Smooth muscle cell of the brain vasculature (primary cell): ENCODE measurements around the gene LRRC4C.
"Not testable (repeated sequence)": the region's sequence is repeated elsewhere in the genome, so short reads cannot be mapped to it uniquely, and the experiment has no call there.

Experiments
- DNase-seq: peaks from one replicate; pipeline ENCODE4 v3.0.0-alpha.2; 2012; ENCODE audit warnings: low read depth, low spot score

Gene LRRC4C

DNA sequence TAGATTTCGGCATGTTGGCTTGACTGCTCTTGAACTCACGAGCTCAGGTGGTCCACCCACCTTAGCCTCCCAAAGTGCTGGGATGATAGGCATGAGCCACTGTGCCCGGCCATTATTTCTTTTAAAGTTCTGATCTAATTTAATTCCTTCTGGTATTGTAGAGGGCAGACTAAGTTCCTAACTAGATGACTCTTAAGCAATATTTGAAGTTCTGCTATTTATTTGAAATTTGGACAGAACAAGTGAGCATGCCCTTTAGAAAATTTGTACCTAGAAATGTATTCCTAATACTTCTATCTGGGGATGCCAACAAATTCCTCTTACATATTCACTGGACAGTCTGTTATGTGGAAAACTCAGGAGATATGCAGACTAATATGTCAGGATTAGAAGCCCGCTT, 746.4 kb downstream of the LRRC4C start:
- no peak for DNase-seq

DNA sequence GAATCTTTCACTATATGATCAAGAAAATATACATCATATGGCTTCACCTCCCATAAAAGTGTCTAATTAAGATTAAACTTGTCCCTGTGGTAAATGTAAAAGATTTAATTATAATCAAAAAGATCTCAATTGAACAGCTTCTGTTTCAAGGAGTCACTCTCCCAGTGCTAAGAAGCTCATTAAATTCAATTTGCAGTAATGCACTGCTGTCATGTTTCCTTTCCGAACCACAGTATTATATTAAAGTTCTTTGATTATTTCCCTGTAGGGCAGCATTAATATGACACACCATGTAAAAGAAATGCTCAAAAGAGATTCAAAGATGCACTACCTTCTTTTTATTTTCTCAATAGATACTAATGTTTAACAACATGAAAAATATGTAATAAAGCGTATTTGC, 758.4 kb downstream of the LRRC4C start:
- DNase-seq, result no peak

DNA sequence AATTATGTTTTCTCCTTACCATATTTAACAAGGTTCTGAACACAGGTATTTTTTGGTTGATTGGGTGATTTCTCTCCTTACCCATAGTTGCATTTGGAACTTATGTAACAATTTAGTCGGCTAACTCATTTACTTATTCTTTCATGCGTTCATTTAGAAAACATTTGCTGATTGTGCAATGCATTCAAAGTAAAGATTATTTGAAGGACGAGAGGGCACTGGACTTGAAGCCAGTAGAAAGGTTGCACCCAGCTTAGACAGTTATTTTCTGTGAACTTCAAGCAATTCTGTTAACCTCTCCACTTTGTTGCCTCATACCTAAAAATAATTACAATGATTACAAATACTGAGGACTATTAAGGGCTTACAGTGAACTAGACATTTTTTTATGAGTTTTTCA, 769.6 kb downstream of the LRRC4C start:
- no peak for DNase-seq

DNA sequence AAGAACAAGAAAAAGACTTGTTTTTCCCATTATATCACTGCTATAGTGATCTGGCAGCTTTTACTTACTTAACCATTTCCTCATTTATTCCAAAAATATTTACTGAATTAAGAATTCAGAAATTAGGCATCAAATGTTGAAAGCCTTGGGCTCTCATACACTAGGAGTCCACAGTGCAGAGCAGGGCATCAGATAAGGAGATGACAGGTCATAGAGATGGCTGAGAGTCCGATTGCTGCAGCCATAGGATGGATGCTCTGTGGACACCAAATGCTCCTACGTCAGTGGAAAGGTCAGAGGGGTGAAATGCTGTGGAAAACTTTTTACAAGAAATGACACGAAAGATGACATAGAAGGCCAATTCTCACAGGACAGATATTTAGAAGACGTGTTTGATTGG, 771.1 kb downstream of the LRRC4C start:
- DNase-seq, result no peak

DNA sequence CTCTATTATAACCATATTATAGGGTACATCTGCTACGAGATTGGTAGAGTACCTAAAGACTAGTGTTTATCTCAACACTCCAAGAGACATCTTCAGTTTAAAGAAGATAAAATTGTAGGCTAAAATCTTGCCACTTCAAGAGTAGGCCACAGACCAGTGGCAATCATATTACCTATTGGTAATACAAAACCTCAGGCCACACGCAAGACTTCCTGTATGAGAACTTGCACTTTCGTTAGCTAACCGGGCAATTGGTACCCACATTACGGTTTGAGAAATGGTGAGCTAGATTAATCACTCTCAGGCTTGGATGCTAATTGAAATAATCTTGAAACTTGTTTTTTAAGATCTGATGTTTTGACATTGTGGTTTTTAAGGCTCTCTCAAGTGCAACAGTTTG, 772.7 kb downstream of the LRRC4C start:
- DNase-seq, result no peak

DNA sequence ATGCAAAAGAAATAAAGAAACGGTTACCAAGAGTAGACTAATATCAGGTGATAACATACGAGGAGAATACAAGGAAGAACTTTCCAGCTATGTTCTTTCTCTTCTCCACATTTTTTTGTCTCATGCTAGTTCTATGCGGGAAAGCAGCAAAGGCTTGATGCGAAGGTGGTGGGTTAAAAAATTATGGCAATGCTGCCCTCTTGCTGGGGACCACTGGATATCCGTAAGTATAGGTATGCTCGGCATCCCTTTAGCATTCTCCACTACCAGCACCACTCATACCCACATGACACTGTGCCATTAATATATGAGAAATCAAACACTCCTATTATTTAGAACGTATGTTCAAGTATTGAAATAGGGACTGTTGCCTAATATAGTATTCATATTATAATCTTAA, 776.4 kb downstream of the LRRC4C start:
- no peak for DNase-seq

DNA sequence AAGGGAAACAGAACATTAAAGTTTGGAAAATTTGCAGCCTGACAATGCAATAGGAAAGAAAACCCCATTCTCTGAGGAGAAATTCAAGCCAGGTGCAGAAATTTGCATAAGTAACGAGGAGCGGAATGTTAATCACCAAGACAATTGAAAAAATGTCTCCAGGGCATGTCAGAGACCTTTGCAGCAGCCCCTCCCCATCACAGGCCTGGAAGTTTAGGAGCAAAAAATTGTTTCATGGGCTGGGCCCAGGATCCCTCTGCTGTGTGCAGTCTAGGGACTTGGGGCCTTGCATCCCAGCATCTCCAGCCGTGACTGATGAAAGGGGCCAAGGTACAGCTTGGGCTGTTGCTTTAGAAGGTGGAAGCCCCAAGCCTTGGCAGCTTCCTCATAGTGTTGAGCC, 780.2 kb downstream of the LRRC4C start:
- DNase-seq, result no peak

DNA sequence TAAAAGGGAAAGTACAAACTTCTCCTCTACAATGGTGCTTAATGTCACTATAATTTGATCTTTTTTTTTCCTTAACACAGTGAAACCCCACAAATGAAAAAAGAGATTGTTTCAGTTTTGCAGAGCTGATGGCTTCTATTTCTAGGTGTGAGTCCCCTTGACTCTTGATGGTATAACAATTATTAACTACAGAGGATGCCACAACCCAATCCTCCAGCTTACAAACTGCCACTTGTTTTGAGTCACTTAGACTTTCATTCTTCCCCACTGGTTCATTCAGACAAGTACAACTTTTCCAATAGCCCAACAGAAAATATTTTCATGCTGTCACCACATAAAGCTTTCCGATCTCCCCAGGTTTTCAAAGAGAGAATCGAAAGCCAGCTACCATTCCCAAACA, 812.2 kb downstream of the LRRC4C start:
- no peak for DNase-seq

DNA sequence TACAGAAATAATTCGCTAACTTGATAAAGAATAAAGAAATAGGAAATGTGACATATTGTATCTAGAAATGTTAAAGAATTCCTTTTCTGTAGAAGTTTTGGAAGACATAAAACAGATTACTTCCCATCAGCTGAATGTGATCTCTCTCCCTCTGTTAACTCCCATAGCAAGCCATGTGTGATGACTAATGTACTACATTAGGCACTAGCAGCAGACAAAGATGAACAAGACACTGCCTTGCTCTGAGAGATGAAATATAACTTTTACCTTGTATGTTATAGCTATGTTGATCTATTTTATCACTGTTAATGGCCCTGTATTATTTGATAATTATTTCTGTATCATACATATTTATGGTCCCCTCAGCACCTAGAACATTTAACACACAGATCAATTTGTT, 817.2 kb downstream of the LRRC4C start:
- no peak for DNase-seq

DNA sequence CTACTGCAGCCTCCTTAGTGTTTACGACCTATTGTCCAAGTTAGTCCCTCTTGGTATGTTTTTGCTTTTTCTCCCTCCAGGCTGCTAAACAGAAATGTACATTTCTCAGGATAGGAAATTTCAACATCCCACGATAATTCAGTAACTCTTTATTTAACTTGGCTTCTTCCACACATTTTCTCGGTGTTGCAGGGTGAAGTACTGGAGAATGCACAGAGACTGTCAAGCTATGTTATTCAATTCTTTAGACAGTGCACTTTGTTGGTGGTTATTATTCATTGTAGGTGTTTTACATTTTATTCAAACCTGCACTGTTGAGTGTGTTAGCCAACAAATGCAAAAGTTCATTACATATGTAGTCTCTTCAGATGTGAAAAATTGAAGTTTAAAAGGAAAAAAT, 839.8 kb downstream of the LRRC4C start:
- no peak for DNase-seq

DNA sequence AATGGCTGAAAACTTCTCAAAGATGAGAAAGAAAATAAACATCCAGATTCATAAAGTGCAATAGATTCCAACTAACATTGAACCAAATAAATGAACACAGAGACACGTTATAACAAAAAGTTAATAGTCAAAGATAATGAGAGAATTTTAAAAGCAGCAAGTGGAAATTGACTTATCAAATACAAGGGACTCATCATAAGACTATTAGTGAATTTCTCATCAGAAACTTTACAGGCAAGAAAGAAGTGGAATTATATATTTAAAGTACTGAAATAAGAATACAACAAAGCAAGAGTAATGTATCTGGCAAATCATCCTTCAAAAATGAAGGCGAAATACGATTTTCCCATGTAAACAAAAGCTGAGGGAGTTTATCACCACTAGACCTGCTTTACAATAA, 852.7 kb downstream of the LRRC4C start:
- no peak for DNase-seq

DNA sequence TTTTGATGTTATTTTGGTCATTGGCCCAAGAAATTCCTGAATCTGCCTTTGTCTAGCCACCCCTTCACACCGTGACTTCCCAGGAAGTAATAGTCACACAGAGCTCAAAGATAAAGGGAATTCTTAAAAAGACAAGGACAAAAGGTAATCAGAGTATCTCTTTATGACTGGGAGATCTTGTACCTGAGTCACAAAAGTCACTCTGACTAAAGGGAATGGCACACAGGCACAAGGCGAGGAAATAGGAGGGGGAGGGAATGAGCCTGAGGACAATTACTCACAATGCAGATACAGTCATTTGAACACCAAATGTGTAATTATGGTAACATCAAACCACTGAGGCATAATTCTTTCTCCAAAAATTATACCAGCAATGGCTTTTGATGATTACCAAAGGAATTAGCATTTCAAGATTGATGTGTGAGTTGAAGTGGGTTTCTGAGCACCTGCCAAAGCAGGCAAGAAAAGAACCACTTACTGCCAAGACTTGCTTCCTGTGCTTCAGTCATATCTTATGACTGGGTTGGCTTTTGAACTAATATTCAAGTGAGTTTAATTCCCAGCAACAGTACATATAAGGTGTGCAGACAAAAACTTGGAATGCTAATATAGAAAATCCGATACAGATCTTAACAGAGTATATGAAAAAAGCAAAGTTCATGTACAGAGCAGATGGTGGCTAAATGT, 856.4 kb downstream of the LRRC4C start:
- no peak for DNase-seq

DNA sequence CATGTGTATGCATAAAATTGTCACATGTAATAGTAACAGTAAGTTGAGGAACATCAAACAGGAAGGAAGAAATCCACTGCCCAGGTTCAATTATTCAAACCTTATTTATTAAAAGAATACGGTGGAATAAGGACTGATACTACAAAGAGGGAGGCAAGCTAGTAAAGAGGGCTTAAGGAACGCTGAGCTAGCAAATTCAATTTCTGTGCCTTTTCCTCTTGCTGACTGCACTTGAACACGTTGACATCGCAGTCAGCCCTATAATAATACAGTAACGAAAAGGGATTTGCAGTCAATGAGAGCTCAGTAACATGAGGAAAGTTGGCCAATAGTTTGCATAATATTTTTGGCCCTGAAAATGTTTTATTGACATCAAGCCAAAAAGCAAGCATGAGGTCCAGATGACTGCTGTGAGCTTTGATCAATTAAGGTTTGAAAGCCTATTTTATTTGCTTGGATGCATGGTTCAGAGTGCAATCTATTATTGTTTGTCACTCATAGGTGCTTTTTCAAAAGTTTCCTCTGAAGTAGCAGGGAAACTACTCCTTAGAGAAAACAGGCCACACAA, 861.8 kb downstream of the LRRC4C start:
- no peak for DNase-seq

DNA sequence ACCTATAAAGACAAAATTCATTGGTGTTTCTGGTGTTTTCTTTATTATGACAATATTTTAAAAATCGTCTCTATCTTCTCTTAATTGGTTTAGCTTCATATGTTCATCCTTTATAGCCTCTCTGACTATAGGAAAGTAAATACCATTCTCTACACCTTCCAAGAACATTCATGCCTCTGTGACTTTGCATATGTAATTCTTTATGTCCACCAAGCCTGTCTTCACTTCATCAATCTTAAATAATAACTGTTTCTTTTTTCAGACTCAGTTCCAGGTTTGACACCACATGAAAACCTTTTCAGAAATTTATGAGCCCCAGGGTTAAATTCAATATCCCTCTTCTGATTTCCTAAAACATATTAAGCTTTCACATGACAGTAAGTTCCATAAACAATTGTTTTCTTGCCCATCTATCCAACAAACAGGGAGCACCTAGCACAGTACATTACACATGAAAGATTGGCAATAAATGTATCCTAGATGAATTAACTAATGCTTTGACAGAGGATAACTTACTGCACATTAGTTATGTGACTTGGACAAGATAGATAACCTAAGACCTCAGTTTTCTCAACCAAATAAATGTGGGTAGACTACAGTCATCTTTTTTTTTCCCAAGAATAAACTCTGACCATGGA, 886.1 kb downstream of the LRRC4C start:
- DNase-seq, result no peak

DNA sequence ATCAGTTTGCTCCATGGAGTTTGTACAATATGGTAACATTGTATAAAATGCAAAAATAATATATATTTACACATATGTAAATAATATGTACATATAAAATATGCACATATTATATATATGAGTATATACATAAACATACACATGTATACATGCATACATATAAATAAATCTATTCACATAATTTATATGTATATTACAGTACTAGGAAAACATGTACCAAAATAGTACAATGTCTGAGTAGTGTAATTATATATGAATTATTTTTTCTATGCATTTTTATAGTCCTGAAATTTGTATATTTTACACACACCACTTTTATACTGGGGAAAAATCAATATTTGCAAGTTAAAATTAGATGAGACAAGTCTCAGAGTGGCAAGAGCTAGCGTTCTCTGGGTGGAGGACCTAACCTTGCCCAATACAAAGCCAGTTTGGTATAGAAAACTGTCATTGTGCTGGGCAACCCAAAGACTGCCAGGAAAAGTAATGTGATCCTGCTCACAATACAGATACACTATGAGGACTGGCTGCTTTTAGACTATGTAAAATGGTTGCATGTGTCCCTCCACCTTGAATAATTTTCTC, 889.4 kb downstream of the LRRC4C start:
- DNase-seq, result no peak

DNA sequence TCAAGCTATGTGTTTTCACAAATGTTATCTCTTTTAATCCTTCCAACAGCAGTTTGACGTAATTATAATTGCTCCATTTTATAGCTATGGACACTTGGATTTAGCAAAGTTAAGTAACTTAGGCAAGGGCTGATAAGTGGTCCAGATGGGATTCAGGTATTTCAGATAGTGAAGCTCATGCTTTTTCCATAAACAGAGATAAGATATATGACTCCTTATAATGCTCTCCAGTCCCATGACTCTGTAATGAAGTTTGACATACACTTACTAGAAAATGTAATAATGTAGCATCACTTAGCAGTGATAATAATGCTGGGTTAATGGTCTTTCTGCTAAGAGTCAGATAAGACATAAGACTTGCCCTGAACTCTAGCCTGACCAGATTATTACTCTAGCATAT, 892.1 kb downstream of the LRRC4C start:
- DNase-seq, result no peak

DNA sequence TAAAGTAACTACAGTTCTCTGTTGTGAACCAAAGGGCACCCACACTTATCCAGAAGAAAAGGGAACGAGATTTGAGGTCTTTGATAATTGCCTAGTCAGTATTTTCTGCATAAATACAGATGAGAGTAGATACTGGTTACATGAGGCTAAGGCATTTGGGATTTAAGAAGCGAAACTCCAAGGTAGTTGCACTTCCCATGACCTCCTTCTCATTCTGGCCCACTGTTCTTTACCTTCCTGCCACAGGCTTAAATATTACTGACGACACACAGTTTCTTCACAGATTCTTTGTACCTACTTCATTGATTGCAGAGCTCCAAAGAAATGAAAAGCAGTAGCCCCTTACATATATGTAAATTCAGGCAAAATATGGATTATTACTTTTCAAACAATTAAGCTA, 915.3 kb downstream of the LRRC4C start:
- no peak for DNase-seq

DNA sequence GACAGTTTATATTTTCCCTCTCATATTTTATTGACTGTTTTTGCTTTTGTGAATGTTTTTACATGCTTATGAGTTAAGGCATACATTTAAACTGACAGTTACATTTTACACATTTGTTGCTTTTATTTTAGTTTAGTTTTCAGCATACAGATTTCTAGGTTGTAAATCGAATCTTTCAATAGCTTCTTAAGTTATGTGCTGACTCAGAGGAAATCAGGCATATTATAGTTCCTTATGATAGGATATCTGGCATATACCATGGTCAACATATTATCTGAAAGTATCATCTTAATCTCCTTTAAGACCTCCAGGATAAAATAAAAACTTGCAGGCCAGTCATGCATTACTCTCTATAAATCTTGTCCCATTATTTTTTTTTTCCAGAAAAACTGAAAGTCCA, 916.6 kb downstream of the LRRC4C start:
- no peak for DNase-seq

DNA sequence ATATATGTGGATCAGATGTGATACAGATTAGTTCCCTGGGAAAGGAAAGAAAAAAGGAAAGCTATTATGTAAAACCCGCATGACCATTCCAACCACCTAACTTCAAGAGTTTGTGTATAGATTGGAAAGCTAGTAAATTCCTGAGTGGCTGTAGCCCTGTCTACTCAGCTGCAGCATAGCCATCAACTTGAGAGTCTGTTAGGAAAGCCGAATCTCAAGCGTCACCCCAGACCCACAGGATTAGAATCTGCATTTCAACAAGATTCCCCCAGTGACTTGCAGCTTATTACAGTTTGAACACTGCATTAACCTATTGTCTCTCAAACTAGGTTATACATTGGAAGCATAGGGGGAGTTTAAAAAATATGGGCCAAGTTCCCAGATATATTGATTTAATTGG, 921.7 kb downstream of the LRRC4C start:
- no peak for DNase-seq

DNA sequence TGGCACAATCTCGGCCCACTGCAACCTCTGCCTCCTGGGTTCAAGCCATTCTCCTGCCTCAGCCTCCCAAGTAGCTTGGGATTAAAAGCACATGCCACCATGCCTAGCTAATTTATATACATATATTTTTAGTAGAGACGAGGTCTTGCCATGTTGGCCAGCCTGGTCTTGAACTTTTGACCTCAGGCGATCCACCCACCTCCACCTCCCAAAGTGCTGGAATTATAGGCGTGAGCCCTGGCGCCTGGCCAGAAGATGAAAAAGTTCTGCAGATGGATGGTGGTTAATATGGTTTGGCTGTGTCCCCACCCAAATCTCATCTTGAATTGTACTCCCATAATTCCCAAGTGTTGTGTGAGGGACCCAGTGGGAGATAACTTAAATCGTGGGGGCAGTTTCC, 937.4 kb downstream of the LRRC4C start:
- not testable (repeated sequence) for DNase-seq

DNA sequence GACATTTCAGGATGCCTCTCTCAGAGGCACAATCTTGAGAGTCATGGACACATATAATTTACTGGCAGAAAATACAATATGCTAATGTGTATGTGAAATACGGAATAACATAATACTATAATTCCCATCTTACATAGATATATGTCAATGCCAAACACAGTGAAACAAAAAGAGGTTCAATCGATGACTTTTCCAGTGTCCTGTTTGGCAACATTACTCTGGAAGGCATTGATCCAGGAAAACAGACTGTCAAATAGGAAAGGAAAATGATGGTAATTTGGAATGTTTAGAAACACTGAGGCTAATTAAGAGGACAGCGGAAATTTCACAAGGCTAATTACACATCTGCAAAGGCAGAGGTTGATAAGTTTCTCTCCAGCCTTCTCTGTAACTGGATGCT, 942.3 kb downstream of the LRRC4C start:
- no peak for DNase-seq

DNA sequence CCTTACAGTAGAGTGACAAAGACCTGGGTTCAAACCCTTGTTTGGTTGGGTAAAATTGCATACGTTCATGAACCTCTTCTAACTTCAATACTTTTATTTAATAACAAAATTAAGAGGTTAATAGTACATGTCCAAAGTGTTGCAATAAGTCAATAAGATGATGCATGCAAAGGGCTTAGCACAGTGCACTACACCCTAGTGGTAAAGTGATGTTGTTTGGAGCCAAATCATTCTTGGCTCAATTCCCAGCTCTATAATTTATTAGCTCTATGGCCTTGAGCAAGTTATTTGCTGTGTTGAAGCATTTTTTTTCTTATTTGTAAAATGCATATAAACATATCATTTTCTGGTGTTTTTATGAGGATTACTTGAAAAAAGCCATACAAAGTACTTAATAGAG, 945.3 kb downstream of the LRRC4C start:
- no peak for DNase-seq

DNA sequence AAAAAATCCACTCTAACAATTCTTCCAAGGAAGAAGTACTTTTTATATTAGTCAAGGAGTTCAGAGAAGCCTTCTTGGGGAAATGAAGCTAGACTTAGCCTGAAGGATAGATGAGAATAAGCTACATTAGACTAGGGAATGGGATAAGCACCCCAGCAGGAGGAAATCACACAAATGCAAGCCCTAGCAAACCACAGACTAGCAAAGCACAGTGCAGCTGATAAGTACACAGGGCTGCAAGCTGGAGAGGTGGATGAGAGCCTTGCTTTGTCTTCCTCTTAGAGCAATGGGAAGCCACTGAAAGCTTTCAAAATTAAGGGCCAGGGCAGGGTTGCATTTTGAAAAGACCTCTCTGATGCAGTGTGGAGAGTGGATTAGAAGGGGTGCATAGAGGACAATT, 946.2 kb downstream of the LRRC4C start:
- DNase-seq, result no peak
